Upper lobe of left lung (tissue), 4 donors: ENCODE results near the gene DCAF4.

Experiments used
- CTCF ChIP-seq, 6 experiments: fragments of 450-650 bp in 4 of 6; fragments of 200-600 bp in 2 of 6; sonication (generic) in 2 of 6; IDR thresholded peaks; one replicate each; pipeline ENCODE4 v1.5.1; 2016 to 2019; ENCODE audit warnings: antibody characterized with exemption in 6 of 6
- EP300 ChIP-seq, 4 donors: sonication (generic); formaldehyde crosslinking; IDR thresholded peaks; one replicate each; pipeline ENCODE4 v1.5.1; 2017; ENCODE audit warnings: antibody characterized with exemption in 4 of 4, control low read depth in 2 of 4
- POLR2A ChIP-seq, 4 donors: fragments of 450-650 bp; IDR thresholded peaks; one replicate each; pipeline ENCODE4 v1.5.1; 2016 to 2017; ENCODE audit warnings: antibody characterized with exemption in 4 of 4, mild to moderate bottlenecking in 2 of 4
- POLR2AphosphoS5 ChIP-seq, 2 donors: sonication (generic); formaldehyde crosslinking; IDR thresholded peaks; one replicate each; pipeline ENCODE4 v1.5.1; 2017; ENCODE audit warnings: antibody characterized with exemption in 2 of 2

GRCh38 chr14:72924337-72924736 is 1.9 kb upstream of the DCAF4 start:
- TF ChIP-seq CTCF (IDR thresholded peaks at IDR 0.05) = no peak
- TF ChIP-seq POLR2A (IDR thresholded peaks at IDR 0.05) = no peak
- TF ChIP-seq EP300 (IDR thresholded peaks at IDR 0.05) = no peak
- no peak for TF ChIP-seq POLR2AphosphoS5 (IDR thresholded peaks at IDR 0.05)
